GM19099 (cell line): ENCODE measurements around the gene RERE.

Experiments
- POLR2A ChIP-seq: IDR thresholded peaks from 3 replicates; pipeline ENCODE4 v1.6.1; 2011; ENCODE audit warnings: low read depth; ENCODE audit not compliant: insufficient read length; ENCODE audit errors: extremely low read depth

The RERE gene

DNA sequence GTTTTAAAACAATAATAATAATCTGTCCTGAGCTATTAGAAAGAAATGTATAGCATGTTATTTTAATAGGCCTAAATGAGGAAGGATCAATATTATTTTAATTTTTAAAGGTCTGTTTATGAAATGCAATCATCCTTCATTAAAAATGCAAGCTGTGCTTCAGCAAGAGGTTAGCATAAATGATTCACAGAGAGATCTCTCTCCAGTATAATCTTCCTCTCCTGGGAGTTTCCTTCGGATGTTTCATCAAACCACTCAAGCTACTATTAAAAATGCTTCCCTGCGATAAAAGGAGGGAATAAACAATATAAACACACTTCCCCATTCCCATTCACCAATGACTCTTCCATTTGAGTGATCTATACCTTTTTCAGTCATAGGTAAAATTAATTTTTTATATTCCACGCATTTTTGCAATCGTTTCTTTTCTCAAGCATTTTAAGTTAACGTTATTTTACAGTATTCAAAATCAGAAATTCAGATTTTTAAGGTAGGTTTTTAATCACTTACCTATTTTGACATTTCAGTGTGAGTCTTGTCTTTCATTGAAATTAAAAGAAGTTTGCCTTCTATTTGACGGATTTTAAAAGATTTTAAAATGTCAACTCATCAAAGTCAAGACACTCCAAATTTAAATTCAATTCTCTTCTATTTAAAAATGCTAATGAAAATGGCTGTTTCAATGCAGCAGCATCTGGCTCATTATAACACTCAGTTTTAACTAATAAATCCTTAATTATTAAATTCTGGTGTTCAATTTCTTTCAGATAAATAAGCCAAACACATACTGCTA lies 64.3 kb downstream of the RERE start:
- no peak for TF ChIP-seq POLR2A

DNA sequence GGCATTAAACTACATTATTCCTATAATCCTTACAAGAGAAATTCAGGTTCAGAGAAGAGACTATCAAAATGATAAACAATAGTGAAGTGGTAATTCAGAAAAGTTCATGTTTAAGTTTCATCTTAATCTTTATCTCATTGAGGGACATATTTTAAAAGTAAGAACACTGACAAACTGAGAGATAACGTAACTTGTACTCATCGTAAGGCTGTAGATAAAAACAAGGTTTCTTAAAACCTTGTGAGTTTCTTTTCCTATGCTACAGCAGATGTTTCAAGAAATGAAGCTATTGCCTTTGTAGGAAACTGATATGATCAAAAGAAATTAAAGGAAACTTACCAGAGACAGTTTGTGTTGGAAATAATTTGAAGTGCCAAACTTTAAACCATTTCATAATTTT lies 65.0 kb downstream of the RERE start:
- no peak for TF ChIP-seq POLR2A

DNA sequence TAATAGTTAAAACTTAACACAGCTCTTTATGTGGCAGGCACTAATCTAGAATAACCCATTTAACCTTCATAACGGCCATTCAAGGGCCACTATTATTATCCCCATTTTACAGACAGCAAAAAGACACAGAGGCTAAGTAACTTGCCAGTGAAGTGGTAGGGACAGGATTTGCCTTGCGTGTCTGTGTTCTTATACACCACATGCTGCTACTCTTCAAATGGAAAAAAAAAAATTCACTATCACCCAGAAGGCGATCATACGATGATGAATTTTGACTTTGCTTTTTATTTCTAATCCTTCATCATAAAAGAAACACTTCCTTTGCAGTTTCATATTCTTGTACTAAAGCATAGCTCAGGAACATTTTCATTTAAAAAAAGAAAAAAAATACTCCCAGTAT lies 65.5 kb downstream of the RERE start:
- TF ChIP-seq POLR2A: no peak

DNA sequence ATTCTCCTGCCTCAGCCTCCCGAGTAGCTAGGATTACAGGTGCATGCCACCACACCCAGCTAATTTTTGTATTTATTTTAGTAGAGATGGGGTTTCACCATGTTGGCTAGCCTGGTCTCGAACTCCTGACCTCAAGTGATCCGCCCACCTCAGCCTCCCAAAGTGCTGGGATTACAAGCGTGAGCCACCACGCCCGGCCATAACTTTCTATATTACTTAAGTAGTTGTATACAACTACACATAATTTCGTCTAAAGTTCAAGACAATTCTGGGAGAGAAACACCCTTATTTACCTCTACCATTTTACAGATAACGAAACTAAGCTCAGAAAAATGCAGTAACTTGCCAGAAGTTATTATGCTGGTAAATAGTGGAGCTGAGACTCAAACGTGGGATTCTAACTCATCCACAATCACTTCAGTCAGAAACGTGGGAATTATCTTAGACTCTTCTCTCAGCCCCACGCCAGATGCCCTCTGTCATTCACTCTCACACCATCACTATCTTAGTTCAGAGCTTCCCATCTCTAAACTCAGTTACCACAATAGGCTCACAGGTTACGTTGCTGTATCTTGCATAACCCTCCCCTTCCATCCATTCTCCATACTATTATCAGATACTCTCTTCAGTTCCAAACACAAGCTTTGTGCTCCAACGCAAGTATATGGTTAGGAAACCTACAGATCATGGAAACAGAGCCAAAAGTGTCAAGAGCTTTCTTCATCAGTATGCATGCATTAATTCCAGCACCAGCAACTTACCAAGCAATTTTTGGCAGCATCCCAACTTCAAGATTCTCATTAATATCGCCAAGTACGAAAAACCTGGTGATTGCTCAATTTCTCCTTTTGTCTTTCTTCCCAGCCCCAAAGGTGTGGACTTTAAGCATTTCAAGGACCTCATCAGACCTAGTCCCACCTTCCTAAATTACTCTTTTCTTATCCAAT lies 69.3 kb downstream of the RERE start:
- no peak for TF ChIP-seq POLR2A

DNA sequence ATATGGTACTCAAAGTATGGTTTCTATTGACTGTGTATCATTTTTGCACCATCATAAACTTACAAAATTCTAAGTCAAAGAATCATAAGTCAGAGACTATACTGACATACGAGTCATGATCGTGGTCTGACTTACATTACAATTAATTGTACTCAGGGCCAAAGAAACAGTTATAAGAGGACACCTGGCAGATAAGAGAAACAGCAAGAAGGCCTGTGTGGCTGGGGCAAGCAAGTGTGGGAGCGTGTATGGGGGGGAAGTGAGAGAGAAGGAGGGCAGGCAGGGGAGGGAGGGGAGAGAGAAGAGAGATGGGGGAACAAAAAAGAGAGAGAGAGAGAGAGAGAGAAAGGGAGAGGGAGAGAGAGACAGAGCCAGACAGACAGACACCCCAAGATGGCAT lies 70.9 kb downstream of the RERE start:
- no peak for TF ChIP-seq POLR2A

DNA sequence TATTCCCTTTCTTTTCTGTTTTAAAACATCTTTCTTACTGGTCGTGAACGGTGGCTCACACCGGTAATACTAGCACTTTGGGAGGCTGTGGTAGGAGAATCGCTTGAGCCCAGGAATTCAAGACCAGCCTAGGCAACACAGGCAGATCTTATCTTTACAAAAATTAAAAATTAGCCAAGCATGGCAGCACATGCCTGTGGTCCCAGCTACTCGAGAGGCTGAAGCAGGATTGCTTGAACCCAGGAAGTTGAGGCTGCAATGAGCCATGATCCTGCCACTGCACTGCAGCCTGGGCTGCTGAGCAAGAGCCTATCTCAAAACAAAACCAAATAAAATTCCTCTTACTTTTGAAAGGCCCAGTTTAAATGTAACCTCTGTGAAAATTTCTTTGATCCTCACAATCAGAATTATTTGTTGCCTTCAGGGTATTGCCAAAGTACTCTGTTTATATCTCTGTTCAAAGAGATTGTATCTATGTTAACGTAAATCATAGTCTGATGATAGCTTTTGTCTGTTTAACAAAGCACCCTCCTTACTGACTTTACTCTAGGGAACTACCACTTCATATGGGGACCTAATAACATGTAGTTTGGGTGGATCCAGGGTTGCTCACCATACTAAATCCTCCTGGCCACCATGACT lies 71.6 kb downstream of the RERE start:
- TF ChIP-seq POLR2A: no peak

DNA sequence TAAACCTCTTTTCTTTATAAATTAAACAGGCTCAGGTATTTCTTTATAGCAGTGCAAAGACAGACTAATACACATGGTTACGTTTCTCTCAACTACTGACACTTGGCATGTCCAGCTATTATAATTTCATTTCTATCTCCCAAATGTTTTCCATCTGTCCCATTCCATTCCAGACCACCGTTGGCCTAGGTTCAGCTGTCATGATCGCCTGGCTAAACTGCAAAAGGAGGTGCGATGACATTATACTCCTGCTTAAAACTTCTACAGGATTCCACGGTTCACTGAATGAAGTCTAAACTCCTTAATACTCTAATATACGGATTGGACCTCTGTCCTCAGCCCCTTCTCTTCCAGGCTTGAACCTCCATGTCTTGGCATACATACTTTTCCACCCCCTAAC lies 72.1 kb downstream of the RERE start:
- TF ChIP-seq POLR2A: no peak

DNA sequence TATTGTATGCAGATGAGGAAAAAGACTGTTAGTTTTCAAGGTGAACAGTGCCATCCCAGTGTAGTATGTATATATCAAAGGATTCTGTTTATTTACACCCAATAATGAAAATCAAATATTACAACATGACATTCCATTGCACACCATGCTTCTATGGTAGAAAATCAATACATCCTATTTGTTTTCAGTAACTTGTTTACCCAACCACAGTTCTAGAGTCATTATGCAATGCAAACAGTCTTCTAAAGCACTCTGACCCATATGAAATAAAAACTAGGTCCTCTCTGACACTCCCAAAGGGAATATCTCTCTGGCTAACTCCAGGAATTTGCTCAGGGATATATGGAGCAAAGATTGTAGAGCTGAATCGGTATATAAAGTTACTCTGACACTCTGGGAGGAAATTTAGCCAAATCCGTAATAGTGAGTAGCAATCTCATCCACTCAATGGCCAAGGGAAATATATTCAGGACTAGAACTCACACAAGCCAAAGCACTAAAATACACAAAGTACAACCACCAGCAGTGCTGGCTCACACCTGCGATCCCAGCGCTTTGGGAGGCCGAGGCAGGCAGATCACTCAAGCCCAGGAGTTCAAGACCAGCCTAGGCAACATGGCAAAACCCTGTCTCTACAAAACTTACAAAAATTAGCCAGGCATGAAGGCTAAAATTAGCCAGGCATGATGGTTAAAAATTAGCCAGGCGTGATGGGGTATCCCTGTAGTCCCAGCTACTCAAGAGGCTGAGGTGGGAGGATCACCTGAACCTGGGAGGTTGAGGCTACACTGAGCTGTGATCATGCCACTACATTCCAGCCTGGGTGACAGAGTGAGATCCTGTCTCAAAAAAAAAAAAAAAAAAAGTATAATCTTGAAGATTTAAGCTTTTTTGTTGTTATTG lies 75.2 kb downstream of the RERE start:
- TF ChIP-seq POLR2A: no peak

DNA sequence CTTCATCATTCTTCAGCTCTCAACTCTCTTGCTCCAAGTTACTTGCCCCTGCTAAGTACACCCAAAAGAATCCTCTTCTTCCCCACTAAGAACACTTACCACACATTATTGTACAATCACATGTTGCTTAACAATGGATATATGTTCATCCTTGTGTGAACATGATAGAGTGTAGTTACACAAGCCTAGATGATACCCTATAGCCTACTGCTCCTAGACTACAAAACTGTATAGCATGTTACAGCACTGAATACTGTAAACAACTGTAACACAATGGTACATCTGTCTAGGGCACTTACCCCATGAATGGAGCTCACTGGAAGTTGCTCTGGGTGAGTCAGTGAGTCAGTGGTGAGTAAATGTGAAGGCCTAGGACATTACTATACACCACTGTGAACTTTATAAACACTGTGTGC lies 77.4 kb downstream of the RERE start:
- no peak for TF ChIP-seq POLR2A

DNA sequence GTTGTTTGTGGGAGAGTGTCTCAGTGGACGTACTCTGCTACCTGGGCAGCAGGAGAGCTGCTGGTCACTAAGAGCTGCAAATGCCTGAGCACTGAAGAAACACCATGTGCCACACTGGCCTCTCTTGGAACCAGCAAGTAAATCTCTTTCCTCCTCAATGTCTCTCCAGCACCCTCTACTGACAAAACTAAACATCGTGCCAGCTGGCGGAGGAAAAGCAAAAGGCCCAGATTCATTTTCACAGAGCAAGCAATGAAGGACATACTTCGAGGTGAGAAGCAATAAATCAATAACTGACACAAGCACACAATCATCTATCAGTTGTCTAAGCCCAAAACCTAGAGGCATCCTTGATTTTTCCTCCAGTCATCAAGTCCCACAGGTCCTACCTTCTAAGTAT lies 78.1 kb downstream of the RERE start:
- no peak for TF ChIP-seq POLR2A

DNA sequence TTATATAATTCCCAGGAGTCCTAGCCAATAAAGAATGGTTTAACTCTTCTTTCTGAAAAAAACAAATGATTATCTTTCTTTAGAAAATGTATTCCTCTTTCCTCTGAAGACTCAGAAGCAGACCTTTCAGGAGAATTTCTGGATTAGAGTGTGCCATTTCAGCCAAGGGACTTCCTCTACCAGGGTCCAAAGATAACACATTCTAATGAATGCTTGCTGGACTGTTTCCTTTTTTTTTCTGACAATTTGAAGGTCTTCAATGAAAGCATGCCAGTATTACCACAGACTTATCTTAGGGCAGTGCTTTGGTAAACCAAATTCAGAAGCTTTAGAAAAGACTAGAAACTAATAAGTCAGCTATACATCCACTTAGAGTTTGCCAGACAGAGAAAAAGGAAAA lies 80.5 kb downstream of the RERE start:
- no peak for TF ChIP-seq POLR2A

DNA sequence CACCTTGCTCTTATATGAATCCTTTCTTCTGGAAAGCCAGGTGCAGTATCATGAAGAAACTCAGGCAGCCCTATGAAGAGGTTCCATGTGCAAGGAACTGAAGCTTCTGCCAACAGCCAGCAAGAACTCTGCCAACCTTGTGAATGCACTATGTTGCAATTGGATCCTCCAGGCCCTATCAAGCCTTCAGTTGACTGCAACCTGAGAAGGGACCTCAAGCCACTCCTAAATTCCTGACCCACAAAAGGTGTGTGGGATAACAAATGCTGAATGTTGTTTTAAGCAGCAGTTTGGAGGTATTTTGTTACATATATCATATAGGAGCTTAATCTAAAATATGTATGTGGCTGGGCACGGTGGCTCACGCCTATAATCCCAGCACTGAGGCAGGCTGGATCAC lies 84.0 kb downstream of the RERE start:
- no peak for TF ChIP-seq POLR2A

DNA sequence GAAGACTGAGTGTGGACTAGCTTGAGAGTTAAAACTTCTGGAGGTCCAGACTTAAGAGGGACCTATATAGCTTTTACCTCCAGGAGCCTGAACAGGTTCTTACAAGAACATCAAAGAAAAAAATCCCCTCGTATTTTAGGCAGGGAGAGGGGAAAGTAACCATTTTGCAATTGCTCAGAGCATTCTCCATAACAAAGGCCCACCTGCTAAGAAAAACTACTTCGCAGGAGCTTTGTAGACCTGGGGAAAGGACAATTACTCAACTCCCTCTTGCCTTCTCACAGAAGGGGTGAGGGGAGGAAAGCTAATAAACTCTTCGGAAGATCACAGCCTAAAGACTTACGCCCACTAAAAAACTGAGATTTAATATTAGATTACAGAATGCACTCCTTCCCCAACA lies 86.3 kb downstream of the RERE start:
- TF ChIP-seq POLR2A: no peak

DNA sequence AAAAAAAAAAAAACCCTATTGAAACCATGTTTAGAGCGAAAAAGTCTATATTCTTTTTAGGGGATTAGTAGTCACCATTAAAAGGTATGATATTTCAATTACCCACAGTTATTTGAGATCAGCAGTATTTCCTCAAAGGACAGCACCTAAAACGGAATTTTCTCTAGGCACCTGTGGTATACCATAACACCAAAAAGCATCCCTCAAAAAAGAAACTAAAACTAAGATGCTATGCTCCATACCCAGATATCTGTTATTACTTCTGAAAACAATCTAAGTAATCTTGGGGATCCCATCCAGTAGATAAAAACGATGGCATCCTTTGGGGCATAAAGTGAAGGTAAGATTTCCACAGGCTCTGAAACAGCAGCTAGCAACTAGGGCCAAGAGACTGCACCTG lies 89.0 kb downstream of the RERE start:
- no peak for TF ChIP-seq POLR2A
